Measurements from ENCODE around the gene ZBTB46.

DNA sequence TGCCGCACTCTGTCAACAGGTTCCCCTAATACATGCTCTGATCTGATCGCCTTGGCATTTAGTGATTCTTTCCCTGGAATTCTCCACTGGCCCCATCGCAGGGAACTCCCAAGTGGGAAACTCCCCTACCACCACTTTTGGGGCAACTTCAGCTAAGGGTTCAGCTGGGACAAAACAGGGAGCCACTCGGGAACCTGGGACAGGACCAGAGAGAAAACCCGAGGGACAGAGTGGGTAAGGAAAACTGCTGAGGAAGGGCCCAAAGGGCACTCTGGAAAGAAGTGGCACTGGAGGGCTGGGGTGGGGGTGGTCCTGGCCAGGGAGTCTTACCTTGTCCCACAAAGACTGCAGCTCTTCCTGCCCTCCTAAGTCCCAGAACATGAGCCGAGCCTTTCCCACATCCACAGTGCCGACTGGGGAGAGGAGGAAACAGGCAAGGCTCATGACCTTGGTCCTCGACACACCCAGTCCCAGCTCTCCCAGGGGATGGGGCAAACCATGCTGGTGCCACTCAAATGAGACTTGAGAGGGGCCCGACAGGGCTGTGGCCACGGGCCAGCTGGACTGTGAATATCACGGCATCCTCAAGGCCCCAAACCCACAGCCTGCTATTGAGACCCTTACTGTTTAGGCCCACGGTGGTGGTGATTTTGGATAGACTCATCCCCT lies 124.9 kb downstream of the ZBTB46 start:
- TF ChIP-seq, protein P1, sequence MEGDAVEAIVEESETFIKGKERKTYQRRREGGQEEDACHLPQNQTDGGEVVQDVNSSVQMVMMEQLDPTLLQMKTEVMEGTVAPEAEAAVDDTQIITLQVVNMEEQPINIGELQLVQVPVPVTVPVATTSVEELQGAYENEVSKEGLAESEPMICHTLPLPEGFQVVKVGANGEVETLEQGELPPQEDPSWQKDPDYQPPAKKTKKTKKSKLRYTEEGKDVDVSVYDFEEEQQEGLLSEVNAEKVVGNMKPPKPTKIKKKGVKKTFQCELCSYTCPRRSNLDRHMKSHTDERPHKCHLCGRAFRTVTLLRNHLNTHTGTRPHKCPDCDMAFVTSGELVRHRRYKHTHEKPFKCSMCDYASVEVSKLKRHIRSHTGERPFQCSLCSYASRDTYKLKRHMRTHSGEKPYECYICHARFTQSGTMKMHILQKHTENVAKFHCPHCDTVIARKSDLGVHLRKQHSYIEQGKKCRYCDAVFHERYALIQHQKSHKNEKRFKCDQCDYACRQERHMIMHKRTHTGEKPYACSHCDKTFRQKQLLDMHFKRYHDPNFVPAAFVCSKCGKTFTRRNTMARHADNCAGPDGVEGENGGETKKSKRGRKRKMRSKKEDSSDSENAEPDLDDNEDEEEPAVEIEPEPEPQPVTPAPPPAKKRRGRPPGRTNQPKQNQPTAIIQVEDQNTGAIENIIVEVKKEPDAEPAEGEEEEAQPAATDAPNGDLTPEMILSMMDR (IDR thresholded peaks at IDR 0.05; ENCODE audit: borderline replicate concordance, extremely low read depth, low read length, poor library complexity, severe bottlenecking) = no peak
- TF ChIP-seq EZH2 (IDR thresholded peaks at IDR 0.05; ENCODE audit: borderline replicate concordance, low read depth, low read length, severe bottlenecking) = no peak

Measured in DND-41 (cell line).